Measurements from ENCODE around the gene SETD1A.

SETD1A gene

GRCh38 chr16:30992931-30993816 lies 35.6 kb downstream of the SETD1A start:
- WGBS (ENCODE audit: extremely low coverage, insufficient coverage, insufficient read length) = no CpG with 5 or more reads among the region's 29 CpGs
- H3K9me3 ChIP-seq (ENCODE audit: insufficient read depth, low read depth, low read length) = peaks cover 5% of the 10 kb centered on the region

DNA sequence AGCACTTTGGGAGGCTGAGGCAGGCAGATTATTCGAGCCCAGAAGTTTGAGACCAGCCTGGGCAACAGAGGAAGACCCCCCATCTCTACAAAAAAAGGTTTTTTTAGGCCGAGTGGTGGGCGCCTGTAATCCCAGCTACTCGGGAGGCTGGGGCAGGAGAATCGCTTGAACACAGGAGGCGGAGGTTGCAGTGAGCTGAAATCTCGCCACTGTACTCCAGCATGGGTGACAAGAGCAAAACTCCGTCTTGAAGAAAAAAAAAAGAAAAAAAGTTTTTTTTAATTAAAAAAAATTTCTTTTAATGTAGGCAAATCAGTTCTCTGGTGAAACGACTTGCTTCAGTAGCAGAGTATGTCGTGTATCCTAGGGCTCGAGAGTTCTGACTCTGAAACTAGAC lies 38.4 kb downstream of the SETD1A start:
- no peak overlapping the region for H4K91ac ChIP-seq (ENCODE audit: low read depth, low read length)
- no peaks in the 10 kb centered on the region for H3K27me3 ChIP-seq (ENCODE audit: insufficient read depth, low read length)
- H3K9ac ChIP-seq (ENCODE audit: low read length) = no peak overlapping the region
- H3K79me2 ChIP-seq (ENCODE audit: control insufficient read depth, insufficient read depth, low read length, poor library complexity) = peaks cover 2% of the 10 kb centered on the region
- no peak overlapping the region for H3K14ac ChIP-seq (ENCODE audit: low read length)
- H2AFZ ChIP-seq (ENCODE audit: insufficient read depth, low read length, poor library complexity) = no peak overlapping the region
- peaks cover 4% of the 10 kb centered on the region for H3K9me3 ChIP-seq (ENCODE audit: insufficient read depth, low read depth, low read length)
- DNase-seq = no peak
- H3K36me3 ChIP-seq (ENCODE audit: control insufficient read depth in 1 of 2, insufficient read depth in 2 of 2, low read length in 2 of 2) = no peaks in the 10 kb centered on the region
- no peak overlapping the region for H3K27ac ChIP-seq (ENCODE audit: low read depth, low read length)
- H2AK5ac ChIP-seq (ENCODE audit: low read length) = no peak overlapping the region
- no peak overlapping the region for H2BK5ac ChIP-seq (ENCODE audit: low read depth, low read length, poor library complexity)
- no peak overlapping the region for H2BK120ac ChIP-seq (ENCODE audit: insufficient read depth, low read length, poor library complexity)
- H3K79me1 ChIP-seq (ENCODE audit: low read length) = peaks cover 2% of the 10 kb centered on the region
- H3K4me3 ChIP-seq (ENCODE audit: low read depth, low read length) = no peak overlapping the region
- no peak overlapping the region for H4K12ac ChIP-seq (ENCODE audit: low read depth, low read length)
- no CpG with 5 or more reads among the region's 11 CpGs for WGBS (ENCODE audit: extremely low coverage, insufficient coverage, insufficient read length)
- no peak overlapping the region for H2BK12ac ChIP-seq (ENCODE audit: low read length)
- no peak overlapping the region for H3K4ac ChIP-seq (ENCODE audit: low read depth, low read length)
- H3K23ac ChIP-seq (ENCODE audit: low read length) = no peak overlapping the region
- H3K4me2 ChIP-seq (ENCODE audit: low read length) = no peak overlapping the region
- H3K4me1 ChIP-seq (ENCODE audit: control insufficient read depth in 1 of 2, insufficient read depth in 2 of 2, low read length in 2 of 2) = peaks cover 13 to 17% of the 10 kb centered on the region in 2 experiments
- H4K8ac ChIP-seq (ENCODE audit: low read depth, low read length) = no peak overlapping the region
- H3K18ac ChIP-seq (ENCODE audit: low read length) = no peak overlapping the region

More at GRCh38 chr16:30992931-30993816, 35.6 kb downstream of the SETD1A start:
- Histone ChIP-seq H3K9ac (ENCODE audit: low read length) (no peak overlapping the region), H4K91ac (ENCODE audit: low read depth, low read length) (no peak overlapping the region), H3K79me2 (ENCODE audit: control insufficient read depth, insufficient read depth, low read length, poor library complexity) (peaks cover 2% of the 10 kb centered on the region), H2BK120ac (ENCODE audit: insufficient read depth, low read length, poor library complexity) (no peak overlapping the region), H2BK12ac (ENCODE audit: low read length) (no peak overlapping the region), H3K14ac (ENCODE audit: low read length) (no peak overlapping the region), H3K23ac (ENCODE audit: low read length) (no peak overlapping the region), H3K4ac (ENCODE audit: low read depth, low read length) (no peak overlapping the region), H3K79me1 (ENCODE audit: low read length) (peaks cover 2% of the 10 kb centered on the region), H3K27me3 (ENCODE audit: insufficient read depth, low read length) (no peaks in the 10 kb centered on the region), H2AK5ac (ENCODE audit: low read length) (no peak overlapping the region), H2BK5ac (ENCODE audit: low read depth, low read length, poor library complexity) (no peak overlapping the region), H2AFZ (ENCODE audit: insufficient read depth, low read length, poor library complexity) (no peak overlapping the region), H3K4me3 (ENCODE audit: low read depth, low read length) (no peak overlapping the region), H4K8ac (ENCODE audit: low read depth, low read length) (no peak overlapping the region), H3K27ac (ENCODE audit: low read depth, low read length) (no peak overlapping the region), H3K36me3 (ENCODE audit: control insufficient read depth in 1 of 2, insufficient read depth in 2 of 2, low read length in 2 of 2) (no peaks in the 10 kb centered on the region), H4K12ac (ENCODE audit: low read depth, low read length) (no peak overlapping the region), H3K4me1 (ENCODE audit: control insufficient read depth in 1 of 2, insufficient read depth in 2 of 2, low read length in 2 of 2) (peaks cover 8 to 11% of the 10 kb centered on the region in 2 experiments), H3K18ac (ENCODE audit: low read length) (no peak overlapping the region), H3K4me2 (ENCODE audit: low read length) (no peak overlapping the region)
- no peak for DNase-seq

- H2AK5ac ChIP-seq (ENCODE audit: low read length) = no peak overlapping the region
- peak overlapping the region; percentile 8 for H2AFZ ChIP-seq (ENCODE audit: insufficient read depth, low read length, poor library complexity)
- H3K4me2 ChIP-seq (ENCODE audit: low read length) = peak overlapping the region; percentile 49
- H3K27me3 ChIP-seq (ENCODE audit: insufficient read depth, low read length) = no peaks in the 10 kb centered on the region
- no peak overlapping the region for H4K8ac ChIP-seq (ENCODE audit: low read depth, low read length)
- H3K27ac ChIP-seq (ENCODE audit: low read depth, low read length) = no peak overlapping the region
- no peak overlapping the region for H3K9ac ChIP-seq (ENCODE audit: low read length)
- H3K36me3 ChIP-seq (ENCODE audit: control insufficient read depth in 1 of 2, insufficient read depth in 2 of 2, low read length in 2 of 2) = no peaks in the 10 kb centered on the region
- no peak overlapping the region for H4K91ac ChIP-seq (ENCODE audit: low read depth, low read length)
- peaks cover 2% of the 10 kb centered on the region for H3K79me1 ChIP-seq (ENCODE audit: low read length)
- WGBS (ENCODE audit: extremely low coverage, insufficient coverage, insufficient read length) = no CpG with 5 or more reads among the region's 23 CpGs
- no peak overlapping the region for H2BK12ac ChIP-seq (ENCODE audit: low read length)
- peaks cover 13 to 17% of the 10 kb centered on the region in 2 experiments for H3K4me1 ChIP-seq (ENCODE audit: control insufficient read depth in 1 of 2, insufficient read depth in 2 of 2, low read length in 2 of 2)
- no peak overlapping the region for H2BK5ac ChIP-seq (ENCODE audit: low read depth, low read length, poor library complexity)
- no peak overlapping the region for H3K14ac ChIP-seq (ENCODE audit: low read length)
- peaks cover 4% of the 10 kb centered on the region for H3K9me3 ChIP-seq (ENCODE audit: insufficient read depth, low read depth, low read length)
- H3K23ac ChIP-seq (ENCODE audit: low read length) = no peak overlapping the region
- no peak overlapping the region for H3K18ac ChIP-seq (ENCODE audit: low read length)
- no peak for DNase-seq
- H3K4ac ChIP-seq (ENCODE audit: low read depth, low read length) = no peak overlapping the region
- no peak overlapping the region for H2BK120ac ChIP-seq (ENCODE audit: insufficient read depth, low read length, poor library complexity)
- H3K79me2 ChIP-seq (ENCODE audit: control insufficient read depth, insufficient read depth, low read length, poor library complexity) = peaks cover 2% of the 10 kb centered on the region
- H3K4me3 ChIP-seq (ENCODE audit: low read depth, low read length) = peak overlapping the region; percentile 10
- H4K12ac ChIP-seq (ENCODE audit: low read depth, low read length) = no peak overlapping the region
These were observed 38.9 kb downstream of the SETD1A start for GRCh38 chr16:30996324-30996984.

DNA sequence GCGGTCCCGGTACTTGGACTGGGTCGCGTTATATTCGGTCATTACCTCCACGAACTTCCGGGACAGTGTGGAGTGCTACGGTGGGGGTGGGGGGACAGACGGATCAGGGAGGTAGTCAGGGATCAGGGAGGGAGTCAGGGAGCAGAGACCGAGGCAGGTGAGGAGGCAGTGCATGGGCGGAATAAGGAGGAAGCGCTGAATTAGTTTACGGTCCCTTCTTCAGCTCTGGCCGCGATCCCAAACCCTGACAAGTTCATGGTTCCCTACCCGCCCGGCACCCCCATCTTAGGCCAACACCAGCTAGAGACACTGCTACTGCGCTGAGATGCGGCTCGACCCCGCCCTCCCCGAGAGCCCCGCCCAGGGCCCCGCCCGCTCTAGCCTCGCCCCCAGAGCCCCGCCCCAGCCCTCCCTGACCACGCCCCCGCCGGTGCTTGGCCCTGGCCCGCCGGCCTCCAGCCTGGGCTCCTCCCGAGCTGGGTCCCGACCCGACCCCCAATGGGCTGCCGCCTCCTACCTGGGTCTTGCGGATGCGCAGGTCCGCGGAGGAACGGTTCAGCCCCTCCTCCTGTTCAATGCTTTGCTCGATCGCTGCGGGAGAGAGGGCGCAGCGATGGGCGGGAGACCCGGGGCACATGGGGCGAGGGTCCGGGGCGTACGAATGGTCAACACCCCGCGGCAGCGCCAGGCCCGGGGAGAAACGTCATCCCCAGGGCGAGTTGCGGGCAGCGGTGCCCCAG lies 39.6 kb downstream of the SETD1A start:
- Histone ChIP-seq H4K8ac (ENCODE audit: low read depth, low read length) (peak overlapping the region; percentile 55), H2BK5ac (ENCODE audit: low read depth, low read length, poor library complexity) (no peak overlapping the region), H2BK120ac (ENCODE audit: insufficient read depth, low read length, poor library complexity) (no peak overlapping the region), H3K27me3 (ENCODE audit: insufficient read depth, low read length) (no peaks in the 10 kb centered on the region), H3K4me1 (ENCODE audit: control insufficient read depth in 1 of 2, insufficient read depth in 2 of 2, low read length in 2 of 2) (peaks cover 13 to 22% of the 10 kb centered on the region in 2 experiments), H2AFZ (ENCODE audit: insufficient read depth, low read length, poor library complexity) (peak overlapping the region; percentile 32), H3K18ac (ENCODE audit: low read length) (no peak overlapping the region), H3K4me3 (ENCODE audit: low read depth, low read length) (peak overlapping the region; percentile 45), H4K91ac (ENCODE audit: low read depth, low read length) (peak overlapping the region; percentile 8), H3K36me3 (ENCODE audit: control insufficient read depth in 1 of 2, insufficient read depth in 2 of 2, low read length in 2 of 2) (no peaks in the 10 kb centered on the region), H3K79me1 (ENCODE audit: low read length) (peaks cover 2% of the 10 kb centered on the region), H3K4ac (ENCODE audit: low read depth, low read length) (no peak overlapping the region), H3K9ac (ENCODE audit: low read length) (no peak overlapping the region), H3K14ac (ENCODE audit: low read length) (peak overlapping the region; percentile 45), H3K79me2 (ENCODE audit: control insufficient read depth, insufficient read depth, low read length, poor library complexity) (peaks cover 2% of the 10 kb centered on the region), H2AK5ac (ENCODE audit: low read length) (no peak overlapping the region), H3K4me2 (ENCODE audit: low read length) (peak overlapping the region; percentile 54), H4K12ac (ENCODE audit: low read depth, low read length) (no peak overlapping the region), H3K27ac (ENCODE audit: low read depth, low read length) (no peak overlapping the region), H2BK12ac (ENCODE audit: low read length) (no peak overlapping the region), H3K23ac (ENCODE audit: low read length) (no peak overlapping the region), H3K9me3 (ENCODE audit: insufficient read depth, low read depth, low read length) (peaks cover 2% of the 10 kb centered on the region)
- WGBS (ENCODE audit: extremely low coverage, insufficient coverage, insufficient read length) = no CpG with 5 or more reads among the region's 60 CpGs
- peak; percentile 41 to 60 for DNase-seq
